Umbilical cord (tissue), 2 donors: Measurements from ENCODE around the gene TNMD. TPM values are rescaled to one million over a fixed set of nuclear protein-coding genes. Genes with fewer than 3 reads are reported as not detected.

Source experiments
- DNase-seq: peaks from one replicate; pipeline ENCODE4 v3.0.0-alpha.2; 2015; ENCODE audit warnings: low spot score
- total RNA-seq: library from RNA; depleted of rRNA; stranded (reverse); fragments of >200 nt; gene quantifications from one replicate; pipeline ENCODE4 v1.2.3, GENCODE V29; 2014; ENCODE audit warnings: low replicate concordance; ENCODE audit not compliant: insufficient read depth

The TNMD gene
- total RNA-seq, 1 donor from 2014 or later, result 34.9 TPM

DNA sequence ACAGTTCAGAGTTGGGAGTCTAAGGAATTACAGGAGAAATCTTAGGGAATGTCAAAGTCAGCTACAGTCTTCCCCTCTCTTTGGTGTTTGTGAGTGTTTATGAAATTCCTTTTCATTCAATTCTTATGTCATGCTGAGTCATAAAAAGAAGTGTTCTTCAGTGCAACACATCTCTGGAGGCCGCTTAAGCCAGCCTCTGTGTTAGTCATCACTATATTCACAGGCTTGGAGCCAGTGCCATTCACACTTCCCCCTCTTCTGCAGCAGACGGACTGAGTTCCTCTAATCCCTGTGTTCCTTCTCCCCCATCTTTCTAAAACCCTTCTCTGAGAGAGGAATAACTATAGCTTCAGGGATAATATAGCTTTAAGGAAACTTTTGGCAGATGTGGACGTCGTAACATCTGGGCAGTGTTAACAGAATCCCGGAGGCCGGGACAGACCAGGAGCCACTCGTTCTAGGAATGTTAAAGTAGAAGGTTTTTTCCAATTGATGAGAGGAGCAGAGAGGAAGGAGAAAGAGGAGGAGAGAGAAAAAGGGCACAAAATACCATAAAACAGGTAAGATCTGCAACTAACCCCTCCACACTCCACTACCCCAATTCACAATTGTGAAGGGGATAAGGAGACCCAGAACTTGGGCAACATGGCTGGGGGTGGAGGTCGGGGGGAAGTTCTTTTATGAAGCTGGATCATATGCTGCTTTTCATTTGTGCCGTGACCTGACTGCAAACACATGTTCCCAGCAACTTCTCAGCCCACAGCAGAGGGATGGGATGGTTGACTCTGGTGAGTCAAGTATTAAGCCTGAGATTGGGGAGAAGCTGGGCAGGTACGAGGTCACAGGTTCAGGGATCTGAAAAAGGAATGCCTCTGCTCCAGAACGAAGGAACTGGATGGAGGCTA is 59.5 kb downstream of the TNMD start, which contains the start of gene SRPX2:
Gene SRPX2, plus strand, starts transcription at position 244 of the 905 bp plus-strand sequence. CDS start 2,124 bp downstream, outside the sequence.
- peak; percentile 93 for DNase-seq

DNA sequence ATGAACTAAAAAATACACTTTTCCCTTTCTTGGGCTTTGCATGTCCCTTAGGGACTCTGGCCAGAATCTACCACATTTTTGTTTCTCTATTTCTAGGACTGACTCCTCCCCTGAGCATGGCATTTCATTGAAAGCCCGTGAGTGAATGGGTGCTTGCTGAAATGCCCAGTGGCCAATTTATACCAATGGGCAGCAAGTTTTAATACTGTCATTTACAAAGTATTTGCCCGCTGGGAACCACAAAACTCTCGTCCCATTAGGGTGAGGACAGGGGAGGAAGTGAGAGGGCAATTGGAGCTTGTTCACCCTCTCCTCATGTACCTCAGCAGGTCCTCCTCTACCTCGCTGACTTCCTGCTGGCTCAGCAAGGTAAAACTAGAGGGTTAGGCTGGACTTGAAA is 60.4 kb downstream of the TNMD start:
- no peak for DNase-seq

DNA sequence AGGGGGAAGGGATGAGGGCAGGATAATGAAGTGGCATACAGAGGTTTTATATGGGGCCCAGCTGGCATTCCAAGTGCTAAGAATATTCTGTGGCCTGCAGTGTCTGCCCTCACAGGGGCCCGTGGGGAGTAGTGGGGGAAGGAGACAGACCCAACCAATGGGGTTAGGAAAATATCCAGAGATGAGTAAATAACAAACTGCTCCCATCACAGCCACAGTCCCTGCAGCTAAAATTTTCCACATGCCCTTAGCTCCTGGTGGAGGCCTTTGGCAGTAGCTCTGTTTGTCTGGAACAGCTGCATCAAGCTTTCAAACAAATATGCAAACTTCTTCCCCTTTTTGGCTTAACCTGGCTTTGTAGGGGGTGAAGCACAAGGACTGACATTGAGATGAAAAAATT is 62.4 kb downstream of the TNMD start:
- DNase-seq, result peak; percentile 58

DNA sequence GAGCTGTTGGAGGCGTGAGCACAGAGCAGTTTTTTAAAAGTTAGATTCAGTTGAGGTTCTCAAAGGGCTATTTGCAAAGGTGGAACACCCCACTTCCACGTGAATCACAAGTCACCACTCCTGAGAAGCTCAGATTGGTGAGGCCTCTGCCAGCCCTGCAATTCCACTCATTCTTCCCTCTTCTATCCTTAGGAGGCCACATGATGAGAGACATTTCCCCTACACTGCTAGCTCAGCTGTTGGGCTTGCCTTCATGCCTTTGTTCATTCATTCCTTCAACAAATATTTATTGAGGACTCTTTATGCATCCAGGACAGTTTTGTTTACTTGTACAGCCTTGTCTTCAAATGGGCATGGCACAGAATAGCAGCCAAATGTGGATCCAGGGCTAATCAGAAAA is 63.0 kb downstream of the TNMD start:
- DNase-seq, result no peak

GRCh38 chrX:100648458-100649417 is 64.0 kb downstream of the TNMD start:
- peak; percentile 47 for DNase-seq

Other genes starting within 250 kb of the TNMD start
- 1.2 TPM for gene PCDH19, start 174.7 kb upstream of the TNMD start, total RNA-seq
- 38.3 TPM for gene TSPAN6, start 51.9 kb downstream of the TNMD start, total RNA-seq
- 40.0 TPM for gene SRPX2, start 59.3 kb downstream of the TNMD start, total RNA-seq
- gene SYTL4, start 147.2 kb downstream of the TNMD start, total RNA-seq, result 9.4 TPM
- gene CSTF2, start 235.5 kb downstream of the TNMD start, total RNA-seq, result 5.3 TPM